ENCODE results near the gene LGALS3BP. TPM values are rescaled to one million over a fixed set of nuclear protein-coding genes. Genes with fewer than 3 reads are reported as not detected.

LGALS3BP gene
- total RNA-seq, 2 donors from 2014 or later = 23.3 to 71.4 TPM

- Mint-ChIP-seq H3K9me3 (no peaks in the 10 kb centered on the region), H3K4me1 (peaks cover 3% of the 10 kb centered on the region), H3K36me3 (ENCODE audit: low read depth) (peaks cover 37% of the 10 kb centered on the region), H3K27me3 (ENCODE audit: insufficient read depth) (peaks cover 33% of the 10 kb centered on the region), H3K27ac (no peak overlapping the region), H3K4me3 (no peak overlapping the region)
- H3K4me1 ChIP-seq (ENCODE audit: control insufficient read depth, insufficient read depth, low read length) = peaks cover 1% of the 10 kb centered on the region
- WGBS, 2 experiments (ENCODE audit: insufficient coverage in 1 of 2, insufficient read length in 1 of 2) = 87 to 93% methylated on average over 13 to 20 of the region's 20 CpGs
- peak; percentile 51 for DNase-seq
- no peaks in the 10 kb centered on the region for H3K27me3 ChIP-seq (ENCODE audit: control insufficient read depth, insufficient read depth, low read length, poor library complexity, severe bottlenecking)
- H3K27ac ChIP-seq (ENCODE audit: low read depth, low read length) = peak overlapping the region; percentile 36
- H3K4me3 ChIP-seq (ENCODE audit: low read length) = no peak overlapping the region
- H3K9me3 ChIP-seq (ENCODE audit: control insufficient read depth, low read length) = no peaks in the 10 kb centered on the region
- no peak for TF ChIP-seq CTCF (conservative IDR thresholded peaks at IDR 0.05)
- H3K36me3 ChIP-seq (ENCODE audit: control insufficient read depth, insufficient read depth, low read length) = peaks cover 19% of the 10 kb centered on the region
- H3K9ac ChIP-seq (ENCODE audit: extremely low read depth, low read length, poor library complexity, severe bottlenecking) = no peak overlapping the region
Measured at GRCh38 chr17:79002796-79003593, 23.3 kb upstream of the LGALS3BP start.

- Mint-ChIP-seq H3K9me3 (no peaks in the 10 kb centered on the region), H3K27me3 (ENCODE audit: insufficient read depth) (peaks cover 27% of the 10 kb centered on the region), H3K27ac (no peak overlapping the region), H3K4me3 (no peak overlapping the region), H3K4me1 (peaks cover 3% of the 10 kb centered on the region), H3K36me3 (ENCODE audit: low read depth) (peaks cover 40% of the 10 kb centered on the region)
- no peak for TF ChIP-seq CTCF (conservative IDR thresholded peaks at IDR 0.05)
- Histone ChIP-seq H3K4me3 (ENCODE audit: low read length) (no peak overlapping the region), H3K36me3 (ENCODE audit: control insufficient read depth, insufficient read depth, low read length) (peaks cover 20% of the 10 kb centered on the region), H3K9ac (ENCODE audit: extremely low read depth, low read length, poor library complexity, severe bottlenecking) (no peak overlapping the region), H3K4me1 (ENCODE audit: control insufficient read depth, insufficient read depth, low read length) (no peaks in the 10 kb centered on the region), H3K9me3 (ENCODE audit: control insufficient read depth, low read length) (no peaks in the 10 kb centered on the region), H3K27ac (ENCODE audit: low read depth, low read length) (no peak overlapping the region), H3K27me3 (ENCODE audit: control insufficient read depth, insufficient read depth, low read length, poor library complexity, severe bottlenecking) (no peaks in the 10 kb centered on the region)
- peak; percentile 36 for DNase-seq
- WGBS, 2 experiments (ENCODE audit: insufficient coverage in 1 of 2, insufficient read length in 1 of 2) = 92 to 100% methylated on average over 4 to 14 of the region's 14 CpGs
Measured at GRCh38 chr17:79002291-79002690, 22.6 kb upstream of the LGALS3BP start.

- no peak overlapping the region for H3K4me3 Mint-ChIP-seq
- H3K4me3 ChIP-seq (ENCODE audit: low read length) = no peak overlapping the region
- no peak overlapping the region for H3K27ac ChIP-seq (ENCODE audit: low read depth, low read length)
- no peak for TF ChIP-seq CTCF (conservative IDR thresholded peaks at IDR 0.05)
- peaks cover 42% of the 10 kb centered on the region for H3K36me3 Mint-ChIP-seq (ENCODE audit: low read depth)
- no peaks in the 10 kb centered on the region for H3K9me3 Mint-ChIP-seq
- peaks cover 19% of the 10 kb centered on the region for H3K27me3 Mint-ChIP-seq (ENCODE audit: insufficient read depth)
- 89 to 96% methylated on average over 12 to 19 of the region's 19 CpGs for WGBS, 2 experiments (ENCODE audit: insufficient coverage in 1 of 2, insufficient read length in 1 of 2)
- H3K4me1 ChIP-seq (ENCODE audit: control insufficient read depth, insufficient read depth, low read length) = no peaks in the 10 kb centered on the region
- H3K27ac Mint-ChIP-seq = no peak overlapping the region
- H3K9me3 ChIP-seq (ENCODE audit: control insufficient read depth, low read length) = no peaks in the 10 kb centered on the region
- no peaks in the 10 kb centered on the region for H3K4me1 Mint-ChIP-seq
- no peak overlapping the region for H3K9ac ChIP-seq (ENCODE audit: extremely low read depth, low read length, poor library complexity, severe bottlenecking)
- DNase-seq = peak; percentile 40
- no peaks in the 10 kb centered on the region for H3K27me3 ChIP-seq (ENCODE audit: control insufficient read depth, insufficient read depth, low read length, poor library complexity, severe bottlenecking)
- H3K36me3 ChIP-seq (ENCODE audit: control insufficient read depth, insufficient read depth, low read length) = peaks cover 22% of the 10 kb centered on the region
Measured at GRCh38 chr17:79001190-79002020, 21.7 kb upstream of the LGALS3BP start.
